Measurements from ENCODE around the gene HSF2BP.

GRCh38 chr21:43681650-43682049 lies 22.4 kb upstream of the HSF2BP start:
- TF ChIP-seq CTCF (conservative IDR thresholded peaks at IDR 0.05) (no peak), EZH2 (IDR thresholded peaks at IDR 0.05; ENCODE audit: low read depth) (no peak)

Measured in PC-9 (cell line).